Measurements from ENCODE around the gene CACNA1D. TPM values are rescaled to one million over a fixed set of nuclear protein-coding genes. Genes with fewer than 3 reads are reported as not detected.

Gene CACNA1D
- total RNA-seq, 1 experiment from 2014 or later = 1.1 TPM

GRCh38 chr3:53642211-53642610, 147.8 kb downstream of the CACNA1D start:
- Histone ChIP-seq H4K20me1 (ENCODE audit: insufficient read depth) (no peaks in the 10 kb centered on the region), H3K9ac (ENCODE audit: low read length) (no peak overlapping the region), H3K36me3 (ENCODE audit: control insufficient read depth in 1 of 2, insufficient read depth in 2 of 2, low read length in 2 of 2) (no peaks in the 10 kb centered on the region), H3K4me1 (ENCODE audit: control insufficient read depth in 1 of 2, insufficient read depth in 2 of 2, low read length in 2 of 2) (no peaks in the 10 kb centered on the region), H3K9me2 (ENCODE audit: insufficient read depth) (no peaks in the 10 kb centered on the region), H3K79me2 (ENCODE audit: insufficient read depth, low read length) (no peaks in the 10 kb centered on the region), H2AFZ (ENCODE audit: low read depth, low read length, poor library complexity, severe bottlenecking) (no peak overlapping the region), H3K4me3 (replicated peaks in 1 of 2; ENCODE audit: low read depth in 1 of 2, low read length in 2 of 2) (no peak overlapping the region), H3K4me2 (ENCODE audit: low read length) (no peak overlapping the region), H3K27ac (ENCODE audit: low read depth, low read length) (no peak overlapping the region), H3K27me3 (ENCODE audit: insufficient read depth, low read length) (peaks cover 15% of the 10 kb centered on the region; the same call in 1 of the 2 replicates), H3K9me3 (ENCODE audit: control insufficient read depth in 1 of 2, insufficient read depth in 1 of 2, low read depth in 1 of 2, low read length in 2 of 2) (no peaks in the 10 kb centered on the region)
- TF ChIP-seq CTCF (IDR thresholded peaks at IDR 0.05 in 2 of 3, conservative IDR thresholded peaks at IDR 0.05 in 1 of 3; ENCODE audit: borderline replicate concordance in 1 of 3, insufficient read depth in 1 of 3, low read depth in 2 of 3, low read length in 2 of 3) (no peak), REST (IDR thresholded peaks at IDR 0.05; ENCODE audit: low read depth) (no peak), SP1 (IDR thresholded peaks at IDR 0.05; ENCODE audit: low read depth) (no peak), SRF (IDR thresholded peaks at IDR 0.05; ENCODE audit: low read depth) (no peak), ZFX (IDR thresholded peaks at IDR 0.05) (no peak)
- RAD21 ChIA-PET (ENCODE audit: low non-redundant PET in 1 of 2, low total read pairs in 2 of 2, uncharacterized antibody in 2 of 2, unreplicated experiment in 2 of 2) = no interaction called here
- intact Hi-C loops (cut with micrococcal nuclease) = no loop called here
- POLR2A ChIA-PET = no interaction called here
- DNase-seq (ENCODE audit: low read depth, low spot score) (no peak), ATAC-seq (no peak)
- CTCF ChIA-PET = no interaction called here
- BruUV-seq (replicated peaks) = no TSS peak

Data from HCT116 (cell line).